ENCODE data around the gene AP3S2.
"Not testable (repeated sequence)": the region's sequence is repeated elsewhere in the genome, so short reads cannot be mapped to it uniquely, and the experiment has no call there.

Gene AP3S2

DNA sequence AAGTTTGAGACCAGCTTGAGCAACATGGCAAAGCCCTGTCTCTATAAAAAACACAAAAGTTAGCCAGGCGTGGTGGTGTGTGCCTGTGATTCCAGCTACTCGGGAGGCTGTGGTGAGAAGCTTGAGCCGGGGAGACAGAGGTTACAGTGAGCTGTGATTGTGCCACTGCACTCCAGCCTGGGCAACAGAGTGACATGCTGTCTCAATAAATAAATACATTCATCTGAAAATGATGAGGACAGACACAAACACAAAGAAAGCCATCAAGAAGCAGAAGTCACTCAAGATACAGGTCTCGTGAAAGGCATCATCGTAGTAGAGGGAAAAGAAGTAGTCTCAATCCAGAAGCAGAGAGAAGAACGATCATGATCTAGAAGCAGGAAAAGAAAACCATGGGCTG is 18.1 kb downstream of the AP3S2 start:
- DNase-seq, result no peak
- in situ Hi-C loops (cut with HindIII; ENCODE audit: low pct_ligation_motif_present, low pct_unique_long_range_greater_than_20kb, low sequenced_read_pairs), result no loop called here

DNA sequence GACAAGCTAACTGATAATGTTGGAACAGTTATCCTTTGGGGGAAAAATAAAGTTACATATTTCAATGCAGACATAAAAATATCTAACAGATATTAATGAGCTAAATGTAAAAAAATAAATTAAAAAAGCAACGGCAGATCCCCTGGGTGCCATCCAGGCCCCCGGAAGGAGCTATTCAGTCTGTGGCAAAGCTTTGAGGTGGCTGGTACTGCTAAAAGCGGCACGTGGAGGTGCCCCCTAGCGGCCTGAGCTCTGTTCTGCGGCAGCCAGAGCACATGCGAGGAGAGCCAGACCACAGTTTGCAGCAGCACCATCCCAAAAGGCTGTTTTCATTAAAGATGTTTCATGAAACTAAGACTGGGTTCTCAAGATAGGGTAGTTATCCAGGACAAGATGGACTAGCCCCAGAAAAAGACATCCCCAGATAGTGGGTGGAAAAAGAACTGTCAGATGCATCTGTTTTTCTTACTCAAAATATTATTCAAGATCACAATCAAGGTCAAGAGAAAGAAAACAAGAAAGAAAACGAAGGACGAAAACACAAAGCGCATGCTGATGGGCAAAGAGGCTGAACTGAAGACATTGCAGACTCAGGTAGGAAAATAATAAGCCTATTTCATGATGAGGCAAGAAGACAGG is 18.7 kb downstream of the AP3S2 start:
- in situ Hi-C loops (cut with HindIII; ENCODE audit: low pct_ligation_motif_present, low pct_unique_long_range_greater_than_20kb, low sequenced_read_pairs), result no loop called here
- DNase-seq, result peak; percentile 72

DNA sequence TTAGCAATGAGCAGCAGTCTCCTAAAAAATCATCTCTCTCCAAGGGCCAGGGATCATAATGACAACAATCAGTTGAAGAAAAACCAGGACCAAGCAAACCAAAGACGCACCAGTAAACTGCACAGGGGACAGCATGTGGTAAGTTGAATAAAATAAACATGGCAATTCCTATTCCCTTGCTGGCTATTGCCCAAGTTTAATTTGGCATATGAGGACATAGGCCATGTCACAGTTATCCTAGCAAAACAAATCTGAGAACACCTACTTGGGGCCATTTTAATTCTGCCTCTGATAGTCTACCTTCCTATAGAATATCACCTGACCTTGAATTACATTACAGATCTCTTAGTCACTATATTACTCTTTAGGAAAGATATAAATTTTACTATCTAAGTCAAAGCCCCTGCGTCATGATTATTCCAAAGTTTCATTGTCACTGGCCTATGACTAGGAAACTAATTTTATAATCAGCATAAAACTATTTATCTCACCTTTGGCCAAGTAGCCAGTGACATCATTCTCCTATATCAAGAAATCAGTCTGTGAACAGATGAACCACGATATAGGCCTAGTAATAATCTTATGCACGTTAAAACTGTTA is 23.0 kb downstream of the AP3S2 start:
- DNase-seq, result no peak
- in situ Hi-C loops (cut with HindIII; ENCODE audit: low pct_ligation_motif_present, low pct_unique_long_range_greater_than_20kb, low sequenced_read_pairs), result no loop called here

DNA sequence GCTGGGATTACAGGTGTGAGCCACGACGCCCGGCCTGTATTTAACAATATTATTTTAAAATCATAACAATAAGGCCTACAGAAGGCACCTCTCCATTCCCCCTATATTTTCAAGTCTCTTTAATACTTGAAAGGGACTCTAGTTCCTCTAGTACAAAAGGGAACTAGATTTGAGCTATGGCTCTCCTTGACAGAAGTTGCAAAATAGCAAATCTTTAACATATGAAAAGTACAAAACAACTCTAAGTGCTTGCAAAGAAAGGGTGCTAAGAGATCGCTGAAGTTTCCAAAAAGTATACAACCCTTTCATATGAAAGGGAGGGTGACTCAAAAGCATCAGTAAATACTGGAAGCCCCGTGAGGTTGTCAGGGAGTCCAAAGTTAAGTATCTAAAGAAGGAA is 23.8 kb downstream of the AP3S2 start:
- in situ Hi-C loops (cut with HindIII; ENCODE audit: low pct_ligation_motif_present, low pct_unique_long_range_greater_than_20kb, low sequenced_read_pairs), result no loop called here
- DNase-seq, result no peak

DNA sequence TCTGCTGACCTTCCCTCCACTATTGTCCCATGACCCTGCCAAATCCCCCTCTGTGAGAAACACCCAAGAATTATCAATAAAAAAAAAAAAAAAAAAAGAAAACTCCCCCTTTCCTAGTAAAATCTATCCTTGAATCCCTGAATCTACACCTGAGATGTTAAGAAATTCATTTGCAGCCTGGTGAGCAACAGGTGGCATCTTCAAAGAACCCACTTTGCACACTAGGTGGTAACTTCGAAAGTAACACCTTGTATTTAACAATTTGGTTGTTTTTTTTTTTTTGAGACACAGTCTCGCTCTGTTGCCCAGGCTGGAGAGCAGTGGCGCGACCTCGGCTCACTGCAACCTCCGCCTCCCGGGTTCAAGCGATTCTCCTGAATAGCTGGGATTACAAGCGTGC is 24.3 kb downstream of the AP3S2 start:
- in situ Hi-C loops (cut with HindIII; ENCODE audit: low pct_ligation_motif_present, low pct_unique_long_range_greater_than_20kb, low sequenced_read_pairs); DNase-seq: not testable (repeated sequence)

DNA sequence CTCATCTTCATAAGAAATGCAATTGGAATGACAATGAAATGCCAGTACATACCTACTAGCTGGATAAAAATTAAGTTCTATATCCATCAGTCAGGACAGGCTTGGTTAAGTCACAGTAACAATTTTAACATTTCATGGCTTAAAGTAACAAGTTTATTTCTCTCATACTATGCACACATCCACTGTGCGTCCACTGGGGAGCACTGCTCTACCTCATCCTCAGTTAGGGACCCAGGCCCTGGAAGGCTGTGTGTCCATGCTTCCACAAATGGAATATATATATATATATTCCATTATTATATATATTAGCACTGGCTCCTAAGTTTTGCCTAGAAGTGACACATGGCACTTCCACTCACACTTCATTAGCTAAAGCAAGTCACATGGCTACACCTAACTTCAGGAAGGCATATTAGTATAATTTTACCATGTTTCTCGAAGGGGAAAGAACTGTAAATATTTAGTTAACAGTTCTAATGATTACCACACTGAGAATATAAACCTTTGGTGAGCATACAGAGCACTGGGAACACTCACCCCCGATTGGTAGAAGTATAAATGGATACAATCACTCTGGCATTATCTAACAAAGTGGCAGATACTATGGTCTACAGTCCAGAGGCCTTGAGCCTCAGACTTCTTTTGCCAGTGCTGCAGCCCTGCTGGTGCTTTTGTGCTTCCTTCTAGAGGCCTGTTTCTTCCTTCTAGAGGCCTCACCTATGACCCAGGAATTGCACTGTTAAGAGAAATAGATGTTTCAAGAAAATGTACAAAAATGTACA is 28.6 kb downstream of the AP3S2 start:
- DNase-seq, result no peak
- in situ Hi-C loops (cut with HindIII; ENCODE audit: low pct_ligation_motif_present, low pct_unique_long_range_greater_than_20kb, low sequenced_read_pairs), result no loop called here

DNA sequence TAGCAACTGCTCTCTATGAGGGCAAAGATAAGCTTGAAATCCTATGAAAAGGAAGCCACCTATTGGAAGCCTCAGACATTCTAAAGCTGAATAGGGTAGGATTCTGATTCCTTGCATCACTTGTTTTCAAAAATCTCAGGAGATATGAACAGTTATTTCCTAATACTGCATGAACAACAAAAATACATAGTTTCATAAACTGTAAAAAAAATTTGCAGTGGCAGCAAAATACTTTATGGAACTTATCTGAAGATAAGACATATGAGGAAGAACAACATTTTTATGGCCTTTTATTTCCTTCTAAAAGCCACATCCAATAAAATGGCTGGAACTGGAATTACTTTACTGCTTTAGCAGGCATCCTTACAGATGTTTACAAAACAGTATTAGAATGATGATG is 29.9 kb downstream of the AP3S2 start:
- DNase-seq, result no peak
- in situ Hi-C loops (cut with HindIII; ENCODE audit: low pct_ligation_motif_present, low pct_unique_long_range_greater_than_20kb, low sequenced_read_pairs), result no loop called here

DNA sequence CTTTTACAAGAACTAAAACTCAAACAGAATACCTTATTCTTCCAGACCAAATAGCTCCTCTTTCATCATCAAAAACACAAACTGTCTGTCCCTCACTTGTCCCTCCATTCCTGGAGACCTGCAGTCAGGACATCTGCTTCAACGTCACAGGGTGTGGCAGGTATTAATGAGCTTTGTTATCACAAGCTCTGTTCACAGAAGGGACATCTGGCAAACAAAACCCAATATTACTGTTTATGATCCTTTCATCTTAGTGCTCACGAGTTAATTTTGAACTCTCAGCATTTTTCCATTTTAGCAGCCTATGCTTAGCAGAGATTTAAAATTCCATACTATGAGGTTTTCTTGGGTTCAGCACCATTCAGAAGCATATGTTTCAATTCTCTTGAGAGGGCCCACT is 32.9 kb downstream of the AP3S2 start:
- no peak for DNase-seq
- in situ Hi-C loops (cut with HindIII; ENCODE audit: low pct_ligation_motif_present, low pct_unique_long_range_greater_than_20kb, low sequenced_read_pairs), result no loop called here

DNA sequence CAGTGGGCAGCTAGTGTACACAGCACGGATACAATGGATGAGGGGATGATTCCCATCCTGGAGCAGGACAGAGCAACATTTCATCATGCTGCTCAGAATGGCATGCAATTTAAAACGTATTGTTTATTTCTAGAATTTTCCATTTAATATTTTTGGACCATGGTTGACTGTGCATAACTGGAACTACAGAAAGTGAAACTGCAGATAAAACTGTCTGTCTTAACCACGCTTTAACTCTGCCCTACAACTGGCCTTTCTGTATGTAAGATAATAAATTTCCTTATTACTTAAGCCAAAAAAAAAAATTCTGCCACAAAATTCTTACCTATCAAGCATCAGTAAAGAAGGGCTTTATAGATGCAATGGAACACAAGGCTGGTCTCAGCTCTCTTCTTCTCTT is 33.4 kb downstream of the AP3S2 start:
- in situ Hi-C loops (cut with HindIII; ENCODE audit: low pct_ligation_motif_present, low pct_unique_long_range_greater_than_20kb, low sequenced_read_pairs), result no loop called here
- no peak for DNase-seq

DNA sequence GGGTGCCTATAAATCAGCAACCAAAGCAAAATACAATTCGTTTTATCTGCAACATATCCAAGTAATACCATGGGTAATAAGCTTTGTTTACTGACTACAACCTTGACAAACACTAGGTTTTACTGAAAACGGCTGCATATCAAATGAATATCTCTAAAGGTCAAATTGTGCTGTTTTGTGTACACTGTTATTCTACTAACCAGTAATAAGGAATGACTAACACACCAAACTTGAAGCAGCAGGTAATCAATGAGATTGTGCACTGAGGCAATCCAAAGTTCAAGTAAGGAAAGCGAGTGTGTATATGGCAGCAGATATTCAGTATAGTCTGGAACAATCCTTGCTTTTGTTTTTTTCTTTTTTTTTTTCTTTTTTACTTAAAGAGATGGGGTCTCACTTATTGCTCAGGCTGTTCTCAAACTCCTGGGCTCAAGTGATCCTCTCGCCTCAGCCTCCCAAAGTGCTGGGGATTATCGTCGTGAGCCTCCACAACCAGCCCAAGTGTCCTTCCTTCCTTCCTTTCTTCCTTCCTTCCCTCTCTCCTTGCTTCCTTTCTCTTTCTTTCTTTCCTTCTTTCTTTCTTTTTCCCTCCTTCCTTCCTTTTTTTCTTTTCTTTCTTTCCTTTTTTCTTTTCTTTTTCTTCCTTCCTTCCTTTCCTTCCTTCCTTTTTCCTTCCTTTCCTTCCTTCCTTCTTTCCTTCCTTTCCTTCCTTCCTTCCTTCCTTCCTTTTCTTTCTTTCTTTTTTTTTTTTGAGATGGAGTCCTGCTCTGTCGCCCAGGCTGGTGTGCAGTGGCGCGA is 34.9 kb downstream of the AP3S2 start:
- no peak for DNase-seq

DNA sequence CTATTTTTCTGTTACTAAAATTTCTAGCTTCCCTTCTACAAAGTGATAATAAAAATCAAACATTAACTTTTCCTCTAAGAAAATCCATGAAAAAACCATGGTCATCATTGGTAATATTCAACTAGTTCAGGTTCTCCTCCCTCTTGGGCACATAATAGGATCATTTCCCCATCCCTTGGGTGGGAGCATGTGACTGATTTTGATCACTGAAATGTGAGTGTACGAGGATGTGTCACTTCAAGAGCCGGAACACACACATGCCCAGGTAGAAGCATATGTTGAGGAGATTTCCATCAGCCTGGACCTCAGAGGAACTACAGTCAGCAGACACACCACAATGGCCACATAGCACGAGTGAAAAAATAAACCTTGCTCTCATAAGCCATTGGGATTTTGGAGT is 36.1 kb downstream of the AP3S2 start:
- peak; percentile 53 for DNase-seq
- in situ Hi-C loops (cut with HindIII; ENCODE audit: low pct_ligation_motif_present, low pct_unique_long_range_greater_than_20kb, low sequenced_read_pairs), result no loop called here

More for the DNA sequence above, 34.9 kb downstream of the AP3S2 start:
- in situ Hi-C loops (cut with HindIII; ENCODE audit: low pct_ligation_motif_present, low pct_unique_long_range_greater_than_20kb, low sequenced_read_pairs), result no loop called here

DNA sequence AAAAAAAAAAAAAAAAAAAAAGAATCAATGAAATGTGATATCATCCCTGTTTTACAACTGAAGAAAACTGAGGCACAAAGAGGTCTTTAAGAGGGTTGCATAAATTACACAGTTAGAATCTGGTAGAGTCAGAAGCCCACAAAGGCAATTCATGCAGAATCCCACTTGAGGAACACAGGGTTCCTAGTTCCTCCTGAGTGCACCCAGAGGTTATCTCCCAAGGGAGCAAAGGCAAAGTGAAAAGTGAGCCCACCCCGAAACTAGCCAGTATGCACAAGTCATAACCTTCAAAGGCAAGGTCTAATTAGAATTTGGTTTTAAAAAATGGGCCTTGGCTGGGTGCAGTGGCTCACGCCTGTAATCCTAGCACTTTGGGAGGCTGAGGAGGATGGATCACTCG is 37.8 kb downstream of the AP3S2 start:
- no peak for DNase-seq
- in situ Hi-C loops (cut with HindIII; ENCODE audit: low pct_ligation_motif_present, low pct_unique_long_range_greater_than_20kb, low sequenced_read_pairs), result no loop called here

DNA sequence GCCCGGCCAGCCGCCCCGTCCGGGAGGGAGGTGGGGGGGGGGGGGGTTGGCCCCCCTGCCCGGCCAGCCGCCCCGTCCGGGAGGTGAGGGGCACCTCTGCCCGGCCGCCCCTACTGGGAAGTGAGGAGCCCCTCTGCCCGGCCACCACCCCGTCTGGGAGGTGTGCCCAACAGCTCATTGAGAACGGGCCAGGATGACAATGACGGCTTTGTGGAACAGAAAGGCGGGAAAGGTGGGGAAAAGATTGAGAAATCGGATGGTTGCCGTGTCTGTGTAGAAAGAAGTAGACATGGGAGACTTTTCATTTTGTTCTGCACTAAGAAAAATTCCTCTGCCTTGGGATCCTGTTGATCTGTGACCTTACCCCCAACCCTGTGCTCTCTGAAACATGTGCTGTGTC is 38.9 kb downstream of the AP3S2 start:
- DNase-seq; in situ Hi-C loops (cut with HindIII; ENCODE audit: low pct_ligation_motif_present, low pct_unique_long_range_greater_than_20kb, low sequenced_read_pairs): not testable (repeated sequence)

DNA sequence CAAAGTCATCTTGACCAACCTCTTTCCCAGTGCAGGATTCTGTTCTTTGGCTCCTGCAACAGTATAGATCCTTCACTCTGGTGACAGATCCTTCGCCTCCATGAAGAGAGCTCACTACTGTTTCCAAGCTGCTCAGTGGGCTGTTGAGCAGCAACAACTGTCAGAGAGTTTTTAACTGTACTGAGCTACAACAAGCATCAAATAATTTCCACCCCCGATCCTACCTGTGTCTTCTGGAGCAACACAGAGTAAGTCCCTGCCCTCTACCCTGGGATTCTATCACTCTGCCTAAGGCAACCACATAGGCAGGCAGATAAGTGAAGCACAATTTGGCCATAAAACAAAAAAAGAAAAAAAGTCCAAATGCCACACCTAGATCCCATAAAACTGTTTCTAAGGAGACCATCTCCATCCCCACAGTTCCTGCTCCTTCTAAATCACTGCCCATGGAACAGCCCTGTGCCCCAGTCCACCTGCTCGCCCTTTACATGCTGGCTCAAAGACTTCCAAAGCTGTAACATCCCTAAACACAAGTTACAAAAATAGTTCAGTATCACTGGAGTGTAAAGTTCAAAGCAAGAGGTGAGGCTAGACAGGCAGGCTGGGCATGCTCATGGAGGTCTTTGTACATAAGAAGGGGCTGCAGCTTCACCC is 41.3 kb downstream of the AP3S2 start:
- no peak for DNase-seq
- in situ Hi-C loops (cut with HindIII; ENCODE audit: low pct_ligation_motif_present, low pct_unique_long_range_greater_than_20kb, low sequenced_read_pairs), result no loop called here

DNA sequence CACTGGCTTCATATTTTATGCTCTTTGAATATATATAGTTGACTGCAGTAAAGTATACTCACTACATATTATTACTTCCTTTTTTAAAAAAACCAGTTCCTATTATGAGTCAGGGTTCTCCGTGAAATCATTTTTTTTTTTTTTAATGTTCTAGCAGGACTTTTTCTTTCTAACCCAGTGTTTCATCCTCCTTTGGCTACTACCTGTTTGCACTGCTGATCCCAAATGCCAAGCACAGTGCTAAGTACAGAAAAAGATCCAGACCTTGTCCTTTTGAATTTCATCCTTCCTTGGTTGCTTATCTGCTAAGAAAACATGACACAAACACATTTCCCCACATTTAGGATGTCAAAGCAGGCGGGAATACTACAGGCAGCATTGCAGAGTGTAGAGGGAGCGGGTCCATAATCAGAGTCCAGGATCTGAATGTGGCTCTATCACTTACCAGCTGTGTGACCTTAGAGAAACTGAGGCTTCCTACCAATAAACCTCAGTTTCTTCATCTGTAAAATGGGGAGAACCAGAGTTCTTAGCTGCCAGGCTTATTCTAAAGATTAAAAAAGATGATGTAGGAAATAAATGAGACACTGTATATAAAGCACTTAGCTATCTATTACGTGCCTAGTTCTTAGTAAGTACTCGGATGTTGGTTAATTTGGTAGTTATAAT is 42.0 kb downstream of the AP3S2 start:
- in situ Hi-C loops (cut with HindIII; ENCODE audit: low pct_ligation_motif_present, low pct_unique_long_range_greater_than_20kb, low sequenced_read_pairs), result no loop called here
- no peak for DNase-seq

DNA sequence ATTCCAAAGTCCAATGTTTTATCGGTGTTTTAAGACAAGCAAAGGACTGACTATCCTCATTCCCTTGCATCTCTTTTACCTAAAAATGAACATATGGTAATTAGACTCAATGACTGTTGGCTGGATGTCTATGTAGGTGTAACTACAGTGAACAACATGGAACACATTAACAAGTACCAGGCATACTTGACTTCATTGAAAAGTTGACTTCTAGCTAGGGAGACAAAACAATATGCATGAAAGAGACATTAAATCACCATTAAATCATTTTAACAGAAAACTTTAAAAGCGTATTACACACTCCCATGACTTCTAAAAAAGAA is 44.9 kb downstream of the AP3S2 start:
- in situ Hi-C loops (cut with HindIII; ENCODE audit: low pct_ligation_motif_present, low pct_unique_long_range_greater_than_20kb, low sequenced_read_pairs), result no loop called here
- DNase-seq, result no peak

DNA sequence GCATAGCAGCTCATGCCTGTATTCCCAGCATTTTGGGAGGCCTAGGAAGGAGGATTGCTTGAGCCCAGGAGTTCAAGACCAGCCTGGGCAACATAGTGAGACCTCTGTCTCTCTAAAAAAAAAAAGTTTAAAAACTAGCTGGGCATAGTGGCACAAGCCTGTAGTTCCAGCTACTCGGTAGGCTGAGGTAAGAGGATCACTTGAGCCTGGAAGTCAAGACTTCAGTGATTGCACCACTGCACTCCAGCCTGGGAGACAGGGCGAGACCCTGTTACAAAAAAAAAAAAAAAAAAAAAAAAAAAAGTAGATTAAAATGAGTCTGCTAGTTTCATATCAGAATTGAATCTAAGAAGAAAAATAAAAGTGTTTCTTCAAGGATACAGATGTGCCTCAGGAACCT is 46.7 kb downstream of the AP3S2 start:
- in situ Hi-C loops (cut with HindIII; ENCODE audit: low pct_ligation_motif_present, low pct_unique_long_range_greater_than_20kb, low sequenced_read_pairs), result no loop called here

DNA sequence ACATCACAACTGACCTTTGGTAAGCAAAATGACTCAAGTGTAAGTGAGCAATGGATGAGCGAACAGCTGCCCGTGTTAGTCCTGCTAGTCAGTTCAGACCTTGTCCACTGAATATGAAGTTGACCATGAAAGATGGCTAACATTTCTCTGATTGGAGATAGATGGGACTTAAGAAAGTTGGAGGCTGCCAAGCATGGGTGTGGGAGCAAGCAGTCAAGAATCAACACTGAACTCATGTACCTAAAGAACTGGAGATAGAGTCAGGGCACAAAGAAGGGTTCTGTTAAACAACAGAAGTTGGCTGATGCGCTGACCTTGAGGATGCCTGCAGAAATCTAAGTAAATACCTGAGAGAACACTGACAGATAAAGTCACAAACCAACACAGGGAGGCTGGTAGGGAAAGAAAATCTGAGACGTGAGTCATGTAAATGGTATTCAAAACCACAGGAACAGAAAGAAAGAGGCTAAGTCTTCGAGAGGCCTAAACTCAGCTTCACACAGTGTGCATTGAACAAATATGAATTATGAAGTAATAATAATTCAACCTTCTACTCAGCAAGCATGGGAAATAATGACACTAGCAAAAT is 48.4 kb downstream of the AP3S2 start:
- in situ Hi-C loops (cut with HindIII; ENCODE audit: low pct_ligation_motif_present, low pct_unique_long_range_greater_than_20kb, low sequenced_read_pairs), result no loop called here
- peak; percentile 84 for DNase-seq

More for the DNA sequence above, 46.7 kb downstream of the AP3S2 start:
- DNase-seq, result no peak
